ENCODE results near the gene CGB8.
A peak's percentile ranks its signal among the peaks of the same experiment; 100 is the strongest.
"Not testable (repeated sequence)": the region's sequence is repeated elsewhere in the genome, so short reads cannot be mapped to it uniquely, and the experiment has no call there.

CGB8 gene

DNA sequence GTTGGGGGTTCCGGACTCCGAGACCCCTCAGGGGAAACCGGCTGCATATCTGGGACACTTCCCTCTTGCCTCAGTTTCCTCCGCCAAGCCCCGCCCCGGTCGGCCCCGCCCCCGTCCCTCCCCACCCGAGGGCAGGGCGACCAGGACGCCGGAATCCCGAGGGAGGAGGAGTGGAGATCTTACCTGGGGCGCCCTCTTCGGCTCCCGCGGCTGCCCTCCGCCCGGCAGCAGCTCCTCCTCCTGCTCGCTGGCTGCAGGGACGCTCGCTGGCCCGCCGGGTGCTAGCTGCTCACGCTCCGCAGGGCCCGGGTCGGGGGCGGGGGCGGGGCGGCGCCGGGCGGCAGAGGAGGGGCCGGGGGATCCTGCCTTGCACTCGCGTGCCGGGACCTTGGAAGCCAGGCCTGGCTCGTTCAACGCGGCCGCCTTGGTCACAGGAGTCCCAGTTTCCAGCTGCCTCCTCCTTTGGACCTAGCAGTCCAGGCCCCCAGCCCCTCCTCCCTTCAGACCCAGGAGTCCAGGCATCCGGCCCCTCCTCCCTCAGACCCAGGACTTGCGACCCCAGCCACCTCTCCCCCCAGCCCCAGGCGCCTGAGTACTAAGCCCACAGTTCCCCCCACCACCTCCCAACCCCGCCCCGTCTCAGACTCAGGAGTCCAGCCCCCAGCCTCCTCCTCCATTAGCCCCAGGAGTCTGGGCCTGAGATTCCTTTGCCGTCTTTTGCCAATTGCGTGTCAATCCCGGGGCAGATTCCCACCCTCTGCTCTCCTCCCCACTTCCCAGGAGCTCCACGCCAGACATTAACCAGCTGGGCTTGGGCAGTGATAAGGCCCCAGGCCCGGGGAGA, 16.1 kb upstream of the CGB8 start, which contains the start of gene NTF4:
Gene NTF4, minus strand, starts transcription at position 51 of the 844 bp plus-strand sequence. CDS start 2,821 bp downstream, outside the sequence.
- peak; percentile 28 for DNase-seq

GRCh38 chr19:49064029-49064629, 15.2 kb upstream of the CGB8 start:
- no peak for DNase-seq

DNA sequence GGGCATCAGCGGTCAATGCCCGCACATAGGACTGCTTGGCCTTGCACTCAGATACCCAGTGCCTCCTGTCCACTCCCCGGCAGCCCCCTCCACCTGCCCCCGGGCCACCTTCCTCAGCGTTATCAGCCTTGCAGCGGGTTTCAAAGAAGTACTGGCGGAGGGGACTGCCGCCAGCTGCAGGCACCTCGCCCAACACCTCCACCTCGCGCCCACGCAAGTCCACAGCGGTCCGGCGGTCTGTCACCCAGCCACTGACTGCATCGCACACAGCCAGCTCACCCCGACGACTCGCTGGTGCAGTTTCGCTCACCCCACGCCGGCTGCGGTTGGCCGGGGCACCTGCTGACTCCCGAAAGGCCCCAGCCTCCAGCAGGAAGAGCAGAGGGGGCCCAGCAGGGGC, 12.5 kb upstream of the CGB8 start:
- DNase-seq, result no peak

- no peak for DNase-seq
Measured at GRCh38 chr19:49061000-49061399, 12.1 kb upstream of the CGB8 start.

DNA sequence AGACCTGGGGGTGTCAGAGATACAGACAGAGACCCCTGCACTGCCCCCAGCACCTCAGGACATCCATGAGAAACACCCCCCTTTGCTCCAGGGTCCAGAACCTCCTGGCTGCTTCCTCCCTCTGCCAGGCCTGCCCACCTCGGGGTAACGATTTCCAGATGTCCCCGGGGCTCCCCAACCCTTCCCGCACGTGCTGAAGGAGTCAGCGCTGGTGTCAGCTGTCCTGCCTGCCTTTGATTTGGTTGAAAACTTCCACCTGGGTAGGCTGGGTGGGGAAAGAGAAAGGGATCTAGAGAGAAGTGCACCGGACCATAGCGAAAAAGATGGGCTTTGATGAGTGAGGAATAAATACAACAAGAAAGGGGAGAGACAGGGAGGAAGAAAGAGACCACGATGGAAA, 10.1 kb upstream of the CGB8 start:
- no peak for DNase-seq

- peak; percentile 43 for DNase-seq
Measured at GRCh38 chr19:49058562-49058961, 9.7 kb upstream of the CGB8 start.

DNA sequence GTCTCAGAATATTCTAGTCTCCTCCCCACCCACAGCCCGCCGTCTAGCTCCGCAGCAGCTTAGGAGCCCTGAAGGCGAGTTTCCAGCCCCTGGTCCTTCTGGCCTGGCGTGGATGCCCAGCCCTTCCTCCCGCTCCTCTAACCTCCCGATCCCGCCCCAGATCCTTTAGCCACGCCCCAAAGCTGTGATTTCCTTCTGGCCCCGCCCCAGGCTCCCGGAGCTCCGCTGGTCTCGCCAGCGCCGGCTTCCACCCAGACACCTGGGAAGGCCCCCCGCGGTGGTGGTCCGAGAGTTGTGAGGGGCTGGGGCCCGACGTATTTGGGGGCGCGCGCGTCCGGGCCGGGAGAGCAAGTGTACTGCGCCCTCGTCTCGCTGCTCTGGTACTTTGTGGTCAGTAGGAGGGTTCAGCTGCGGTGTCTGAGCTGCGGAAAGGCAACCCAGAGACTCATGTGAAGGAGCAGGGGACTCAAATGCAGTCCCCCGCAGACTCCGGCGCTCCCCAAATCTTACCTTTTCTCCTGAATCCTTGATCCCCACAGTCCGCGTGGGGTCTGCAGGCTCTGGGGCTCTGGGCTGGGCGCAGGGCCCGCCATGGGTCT, 8.8 kb upstream of the CGB8 start, which contains the start of gene CGB7:
Gene CGB7, minus strand, starts transcription at position 114 of the 599 bp plus-strand sequence. CDS start 2,374 bp downstream, outside the sequence.
- DNase-seq, result peak; percentile 84

DNA sequence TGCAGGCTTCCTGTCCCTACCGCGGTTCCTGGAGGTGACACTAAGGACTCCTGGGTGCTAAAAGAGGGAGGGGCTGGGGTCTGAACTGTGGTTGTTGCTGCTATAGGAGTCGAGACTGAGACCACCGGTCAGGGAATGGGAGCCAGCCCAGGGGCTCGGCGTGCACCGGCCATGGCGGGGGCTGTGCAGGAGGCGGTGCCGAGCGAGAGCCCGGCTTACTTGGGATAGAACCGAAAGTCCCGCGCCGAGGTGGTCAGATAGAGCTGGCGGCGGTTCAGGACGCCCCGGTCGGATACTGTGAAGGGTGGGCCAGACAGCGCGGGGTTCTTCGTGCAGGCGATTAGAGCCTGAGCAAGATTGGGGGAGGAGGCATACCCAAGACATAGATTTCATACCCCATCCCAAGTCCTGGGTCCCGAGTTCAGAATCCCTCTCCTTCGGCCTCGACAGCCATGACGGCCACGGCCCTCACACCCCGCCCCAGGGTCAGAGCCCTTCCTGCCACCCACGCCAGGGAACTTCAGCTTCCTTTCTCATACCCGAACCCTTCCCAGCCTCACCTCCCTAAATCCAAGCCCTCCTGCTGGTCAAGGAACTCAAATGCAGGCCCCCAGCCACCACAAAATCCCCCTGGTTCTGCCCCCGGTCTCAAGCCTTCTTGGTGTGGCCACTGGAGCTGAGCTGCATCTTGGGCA, 8.1 kb upstream of the CGB8 start:
- DNase-seq, result not testable (repeated sequence)

DNA sequence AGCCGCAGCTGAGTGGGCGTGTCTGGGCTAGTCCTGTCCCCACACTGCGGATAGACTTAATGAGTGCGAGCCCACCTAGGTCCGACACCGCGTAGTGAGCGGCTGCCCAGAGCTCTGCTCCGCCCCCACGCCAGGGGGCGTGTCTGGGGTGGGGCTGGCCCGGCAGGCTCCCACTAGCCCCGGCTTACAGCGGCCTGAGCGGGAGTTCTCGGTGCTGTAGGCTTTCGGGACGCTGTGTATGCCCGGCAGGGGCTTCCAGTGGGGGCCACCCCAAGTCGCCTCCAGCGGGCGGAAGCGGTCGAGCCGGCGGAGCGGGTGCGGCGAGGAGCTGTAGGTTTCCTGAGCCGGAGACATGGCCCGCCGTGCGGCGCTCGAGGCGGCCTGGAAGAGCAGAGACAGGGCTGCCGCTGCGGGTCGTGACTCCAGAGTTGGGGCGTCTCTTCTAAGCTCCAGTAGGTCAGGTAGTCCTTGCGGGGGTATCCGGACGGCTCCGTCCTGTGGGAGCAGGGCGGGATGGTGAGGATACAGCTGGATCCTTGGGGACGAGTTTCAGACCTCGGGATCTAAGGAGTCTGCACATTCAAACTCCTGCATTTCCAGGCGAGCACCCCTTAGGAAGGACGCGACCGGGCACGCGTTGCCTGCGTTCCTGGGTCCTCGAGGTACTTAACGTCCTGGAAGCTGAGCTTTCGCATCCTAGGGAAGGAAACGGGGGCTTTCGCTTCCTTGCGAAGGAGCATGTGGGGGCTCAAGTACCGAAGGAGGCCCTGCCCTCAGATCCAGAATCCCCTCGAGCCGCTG, 7.4 kb upstream of the CGB8 start:
- DNase-seq, result peak; percentile 74

- peak; percentile 76 for DNase-seq
Measured at GRCh38 chr19:49050376-49051033, 1.6 kb upstream of the CGB8 start.

- DNase-seq, result not testable (repeated sequence)
Measured at GRCh38 chr19:49049834-49050233, 923 bp upstream of the CGB8 start.

DNA sequence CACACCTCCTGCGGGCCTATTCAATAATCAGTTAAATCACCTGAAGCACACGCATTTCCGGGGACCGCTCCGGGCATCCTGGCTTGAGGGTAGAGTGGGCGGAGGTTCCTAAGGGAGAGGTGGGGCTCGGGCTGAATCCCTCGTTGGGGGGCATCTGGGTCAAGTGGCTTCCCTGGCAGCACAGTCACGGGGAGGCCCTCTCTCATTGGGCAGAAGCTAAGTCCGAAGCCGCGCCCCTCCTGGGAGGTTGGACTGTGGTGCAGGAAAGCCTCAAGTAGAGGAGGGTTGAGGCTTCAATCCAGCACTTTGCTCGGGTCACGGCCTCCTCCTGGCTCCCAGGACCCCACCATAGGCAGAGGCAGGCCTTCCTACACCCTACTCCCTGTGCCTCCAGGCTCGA, 5.4 kb downstream of the CGB8 start, which contains the start of gene CGB5:
Gene CGB5, plus strand, starts transcription at position 301 of the 400 bp plus-strand sequence. CDS start 362 bp downstream, outside the sequence.
- DNase-seq, result not testable (repeated sequence)

- DNase-seq, result not testable (repeated sequence)
Measured at GRCh38 chr19:49042666-49043065, 6.2 kb downstream of the CGB8 start.

GRCh38 chr19:49042177-49042576, 6.7 kb downstream of the CGB8 start:
- peak; percentile 59 for DNase-seq

- not testable (repeated sequence) for DNase-seq
Measured at GRCh38 chr19:49039736-49040135, 9.2 kb downstream of the CGB8 start.

- peak; percentile 89 for DNase-seq
Measured at GRCh38 chr19:49038557-49039276, 10.2 kb downstream of the CGB8 start.

GRCh38 chr19:49038111-49038510, 10.8 kb downstream of the CGB8 start:
- not testable (repeated sequence) for DNase-seq

DNA sequence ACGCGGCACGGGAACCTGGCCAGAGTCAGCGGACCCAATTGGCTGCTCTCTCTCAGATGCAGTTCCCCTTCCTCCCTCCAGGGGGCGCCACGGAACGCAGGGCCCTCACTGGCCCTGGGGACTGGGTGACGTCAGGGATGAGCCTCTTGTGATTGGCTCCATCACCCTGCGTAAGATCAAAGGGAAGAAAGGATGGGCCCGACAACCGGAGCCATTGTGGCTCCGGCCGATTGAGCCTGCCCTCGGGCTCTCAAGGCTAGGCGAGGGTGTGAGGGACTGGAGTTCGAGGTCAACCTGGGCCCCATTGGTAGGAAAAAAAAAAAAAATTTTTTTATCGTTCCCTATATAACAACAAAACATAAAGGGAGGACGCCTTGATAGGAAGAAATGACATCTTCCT, 12.1 kb downstream of the CGB8 start, which contains the start of gene CGB1:
Gene CGB1, minus strand, starts transcription at position 81 of the 400 bp plus-strand sequence. CDS start 184 bp downstream, outside the sequence.
- not testable (repeated sequence) for DNase-seq

DNA sequence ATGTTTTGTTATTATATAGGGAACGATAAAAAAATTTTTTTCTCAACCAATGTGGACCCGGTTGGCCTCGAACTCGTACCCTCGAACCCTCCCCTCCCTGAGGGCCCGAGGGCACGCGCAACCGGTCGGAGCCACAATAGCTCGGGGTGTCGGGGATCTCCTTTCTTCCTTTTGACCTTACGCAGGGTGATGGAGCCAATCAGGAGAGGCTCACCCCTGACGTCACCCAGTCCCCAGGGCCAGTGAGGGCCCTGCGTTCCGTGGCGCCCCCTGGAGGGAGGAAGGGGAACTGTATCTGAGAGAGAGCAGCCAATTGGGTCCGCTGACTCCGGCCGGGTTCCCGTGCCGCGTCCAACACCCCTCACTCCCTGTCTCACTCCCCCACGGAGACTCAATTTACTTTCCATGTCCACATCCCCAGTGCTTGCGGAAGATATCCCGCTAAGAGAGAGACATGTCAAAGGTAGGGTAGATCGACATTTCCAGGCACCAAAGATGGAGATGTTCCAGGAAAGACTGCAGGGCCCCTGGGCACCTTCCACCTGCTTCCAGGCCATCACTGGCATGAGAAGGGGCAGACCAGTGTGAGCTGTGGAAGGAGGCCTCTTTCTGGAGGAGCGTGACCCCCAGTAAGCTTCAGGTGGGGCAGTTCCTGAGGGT, 17.1 kb downstream of the CGB8 start, which contains the start of gene CGB2:
Gene CGB2, plus strand, starts transcription at position 249 of the 660 bp plus-strand sequence. Its CDS starts 206 bp downstream, at position 455.
- DNase-seq, result not testable (repeated sequence)

DNA sequence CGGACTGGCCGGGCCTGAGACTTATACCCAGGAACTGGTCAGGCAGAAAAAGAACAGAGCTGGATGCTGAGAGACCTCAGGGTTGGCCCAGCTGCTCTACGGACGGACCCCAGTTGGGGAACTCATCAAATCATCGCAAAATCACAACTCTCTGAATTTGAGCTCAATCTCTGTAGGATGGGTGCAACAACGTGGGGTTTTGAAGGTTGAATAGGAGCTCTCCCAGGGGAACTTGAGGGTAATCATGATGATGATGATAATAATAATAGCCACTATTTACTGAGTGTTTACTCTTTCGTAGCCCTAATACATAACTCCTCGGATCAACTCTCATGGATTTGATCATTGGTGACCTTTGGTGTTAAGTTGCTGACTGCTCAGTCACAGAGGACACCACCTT, 18.6 kb downstream of the CGB8 start:
- DNase-seq, result not testable (repeated sequence)
